ENCODE results near the gene SHISA3. TPM values are rescaled to one million over a fixed set of nuclear protein-coding genes. Genes with fewer than 3 reads are reported as not detected.

Gene SHISA3
- total RNA-seq, 2 experiments from 2014 or later: 0.14 to 0.27 TPM

GRCh38 chr4:42420140-42420539 is 22.9 kb downstream of the SHISA3 start:
- no peaks in the 10 kb centered on the region for H3K9me3 Mint-ChIP-seq
- no peak overlapping the region for H3K4me3 Mint-ChIP-seq
- CTCF ChIA-PET: no interaction called here
- H3K27me3 Mint-ChIP-seq: no peaks in the 10 kb centered on the region
- POLR2A ChIA-PET: no interaction called here
- H3K4me1 Mint-ChIP-seq (ENCODE audit: low read depth): no peaks in the 10 kb centered on the region
- H3K36me3 Mint-ChIP-seq: peaks cover 20% of the 10 kb centered on the region
- no peak overlapping the region for H3K27ac Mint-ChIP-seq
- DNase-seq: no peak
- intact Hi-C loops (cut with micrococcal nuclease): no loop called here

DNA sequence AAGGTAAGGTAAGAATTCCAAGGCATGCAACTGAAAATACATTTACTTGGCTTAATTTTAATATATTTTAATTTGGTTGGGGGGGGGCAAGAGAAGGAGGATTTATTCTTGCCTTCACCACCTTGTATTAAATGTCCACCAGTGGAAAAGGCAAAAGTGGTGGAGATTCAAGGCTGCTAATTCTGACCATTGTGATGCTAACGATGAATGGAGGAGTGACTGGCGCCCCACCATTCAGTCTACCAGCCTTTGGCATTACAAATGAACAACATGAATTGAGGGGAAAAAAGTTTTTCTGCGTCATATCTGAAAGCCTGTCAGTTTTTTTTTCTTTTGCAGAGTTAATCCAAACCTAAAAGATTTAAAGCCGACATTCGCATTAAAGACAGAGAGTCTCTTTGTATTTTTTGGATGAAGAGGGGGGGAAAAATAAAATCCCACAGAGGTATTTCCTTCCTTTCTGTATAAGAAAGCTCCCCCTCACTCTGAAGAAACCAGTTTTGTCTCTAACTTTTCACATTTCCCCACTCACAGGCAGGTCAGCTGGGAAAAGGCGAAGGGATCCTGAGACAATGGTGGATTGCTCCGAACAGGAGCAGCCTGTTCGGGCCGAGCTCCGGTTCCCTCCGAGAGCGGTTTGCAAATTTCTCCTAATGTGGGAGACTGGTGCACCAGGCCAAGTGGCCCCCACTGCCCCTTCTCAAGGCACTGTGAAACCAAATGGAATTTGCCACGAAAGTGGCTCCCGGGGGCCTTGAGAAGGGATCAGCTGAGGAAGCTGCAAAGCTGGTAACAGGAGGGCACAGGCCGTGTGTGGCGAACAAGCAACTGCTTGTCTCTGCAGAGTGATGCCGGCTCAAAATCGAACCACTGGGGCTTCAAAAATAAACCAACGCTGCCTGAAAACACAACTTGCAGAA is 28.1 kb downstream of the SHISA3 start:
- ChIA-PET CTCF (no interaction called here), POLR2A (no interaction called here)
- intact Hi-C loops (cut with micrococcal nuclease): no loop called here
- Mint-ChIP-seq H3K4me1 (ENCODE audit: low read depth) (no peaks in the 10 kb centered on the region), H3K4me3 (no peak overlapping the region), H3K27me3 (no peaks in the 10 kb centered on the region), H3K9me3 (no peaks in the 10 kb centered on the region), H3K36me3 (peaks cover 14% of the 10 kb centered on the region), H3K27ac (no peak overlapping the region)
- DNase-seq: no peak

GRCh38 chr4:42428036-42428435 is 30.7 kb downstream of the SHISA3 start:
- no peak overlapping the region for H3K27ac Mint-ChIP-seq
- CTCF ChIA-PET: no interaction called here
- no peaks in the 10 kb centered on the region for H3K27me3 Mint-ChIP-seq
- intact Hi-C loops (cut with micrococcal nuclease): no loop called here
- H3K4me1 Mint-ChIP-seq (ENCODE audit: low read depth): no peaks in the 10 kb centered on the region
- peaks cover 17% of the 10 kb centered on the region for H3K36me3 Mint-ChIP-seq
- DNase-seq: no peak
- POLR2A ChIA-PET: no interaction called here
- H3K4me3 Mint-ChIP-seq: no peak overlapping the region
- H3K9me3 Mint-ChIP-seq: no peaks in the 10 kb centered on the region

DNA sequence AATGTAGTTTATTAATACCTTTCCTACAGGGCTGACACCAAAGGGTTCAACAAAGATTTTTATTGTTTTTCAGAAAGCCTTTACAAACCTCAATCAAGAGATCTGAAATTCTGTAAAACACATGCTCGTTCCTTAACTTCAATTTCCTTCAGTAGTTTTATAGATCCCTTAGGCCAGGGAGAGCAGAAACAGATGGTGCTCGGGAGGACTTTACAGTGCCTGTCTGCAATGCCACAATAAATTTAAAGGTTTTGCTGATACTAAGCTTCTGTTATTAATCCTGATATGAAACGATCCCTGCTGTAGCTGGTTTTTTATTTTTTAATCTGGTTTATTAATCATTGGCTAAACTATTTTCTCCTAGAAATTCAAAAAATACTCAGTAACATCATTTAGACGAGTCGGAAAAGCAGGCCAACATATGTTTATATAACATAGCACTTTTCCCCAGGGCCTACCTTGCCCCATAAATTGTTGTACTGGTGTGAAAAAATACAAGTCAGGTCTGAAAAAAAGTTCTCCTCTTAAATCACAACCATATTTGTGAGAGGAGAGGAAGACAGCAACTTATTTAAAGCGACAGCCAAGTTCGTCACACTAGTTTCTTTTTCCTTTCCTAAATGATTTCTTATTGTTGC is 39.8 kb downstream of the SHISA3 start:
- DNase-seq: no peak

GRCh38 chr4:42440083-42440482 is 42.8 kb downstream of the SHISA3 start:
- Mint-ChIP-seq H3K36me3 (peaks cover 28% of the 10 kb centered on the region), H3K27me3 (no peaks in the 10 kb centered on the region), H3K4me1 (ENCODE audit: low read depth) (no peaks in the 10 kb centered on the region), H3K27ac (no peak overlapping the region), H3K9me3 (no peaks in the 10 kb centered on the region), H3K4me3 (no peak overlapping the region)
- no peak for DNase-seq
- intact Hi-C loops (cut with micrococcal nuclease): no loop called here
- CTCF ChIA-PET: interaction anchor here (0.6 kb wide), 1 partner anchor 69 kb away, joined by 3 read pairs; no protein-coding TSS in a partner anchor
- POLR2A ChIA-PET: no interaction called here

More for the DNA sequence above, 39.8 kb downstream of the SHISA3 start:
- H3K36me3 Mint-ChIP-seq: peaks cover 26% of the 10 kb centered on the region
- H3K9me3 Mint-ChIP-seq: no peaks in the 10 kb centered on the region
- H3K27ac Mint-ChIP-seq: no peak overlapping the region
- POLR2A ChIA-PET: no interaction called here
- intact Hi-C loops (cut with micrococcal nuclease): no loop called here
- no peaks in the 10 kb centered on the region for H3K4me1 Mint-ChIP-seq (ENCODE audit: low read depth)
- no peak overlapping the region for H3K4me3 Mint-ChIP-seq
- CTCF ChIA-PET: no interaction called here
- H3K27me3 Mint-ChIP-seq: no peaks in the 10 kb centered on the region

GRCh38 chr4:42442601-42443000 is 45.3 kb downstream of the SHISA3 start:
- ChIA-PET CTCF (no interaction called here), POLR2A (no interaction called here)
- Mint-ChIP-seq H3K27me3 (no peaks in the 10 kb centered on the region), H3K36me3 (peaks cover 26% of the 10 kb centered on the region), H3K9me3 (no peaks in the 10 kb centered on the region), H3K4me1 (ENCODE audit: low read depth) (no peaks in the 10 kb centered on the region), H3K27ac (no peak overlapping the region), H3K4me3 (no peak overlapping the region)
- DNase-seq: no peak
- intact Hi-C loops (cut with micrococcal nuclease): no loop called here

DNA sequence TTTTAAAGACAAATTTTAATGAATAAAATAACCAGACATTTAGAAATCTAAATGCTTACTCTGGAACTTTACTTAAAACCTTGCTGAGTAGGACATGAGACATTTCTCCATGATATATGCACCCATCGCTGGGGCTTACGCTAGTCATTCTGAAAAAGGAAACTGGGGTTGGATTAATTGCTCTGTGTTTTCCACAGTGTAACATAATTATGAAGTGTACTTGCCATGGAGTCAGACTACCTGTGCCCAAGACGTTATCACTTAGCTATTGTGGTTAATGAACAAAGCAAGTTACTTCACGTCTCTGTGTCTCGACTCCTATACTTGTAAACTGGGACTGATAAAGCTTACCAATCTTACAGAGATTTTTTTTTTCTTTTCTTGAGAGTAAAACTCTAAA is 47.8 kb downstream of the SHISA3 start:
- intact Hi-C loops (cut with micrococcal nuclease): no loop called here
- H3K4me3 Mint-ChIP-seq: no peak overlapping the region
- no peak overlapping the region for H3K27ac Mint-ChIP-seq
- H3K27me3 Mint-ChIP-seq: no peaks in the 10 kb centered on the region
- peaks cover 26% of the 10 kb centered on the region for H3K36me3 Mint-ChIP-seq
- H3K9me3 Mint-ChIP-seq: no peaks in the 10 kb centered on the region
- no peak for DNase-seq
- ChIA-PET CTCF (no interaction called here), POLR2A (no interaction called here)
- H3K4me1 Mint-ChIP-seq (ENCODE audit: low read depth): no peaks in the 10 kb centered on the region

DNA sequence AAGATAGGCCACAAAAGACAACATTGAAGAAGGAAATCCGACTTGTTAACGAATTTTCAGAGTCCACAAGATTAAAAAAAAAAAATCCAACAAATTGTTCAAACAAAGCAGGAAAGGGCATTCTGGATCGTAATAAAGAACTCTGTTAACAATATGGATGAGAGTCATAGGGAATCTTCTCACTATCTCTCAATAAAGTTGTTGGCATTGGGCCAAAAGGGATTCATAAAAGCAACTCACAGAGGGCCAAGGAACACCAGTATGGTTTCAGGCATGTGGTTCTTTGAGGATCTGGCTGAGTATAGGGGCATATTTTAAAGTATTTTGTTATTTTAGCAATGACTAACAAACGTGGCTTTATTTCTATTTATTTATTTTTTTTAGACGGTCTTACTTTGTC is 49.5 kb downstream of the SHISA3 start:
- H3K27me3 Mint-ChIP-seq: no peaks in the 10 kb centered on the region
- no peak overlapping the region for H3K4me3 Mint-ChIP-seq
- no peak for DNase-seq
- POLR2A ChIA-PET: interaction anchor here (0.7 kb wide), 1 partner anchor 56 kb away, joined by 3 read pairs; no protein-coding TSS in a partner anchor
- H3K27ac Mint-ChIP-seq: no peak overlapping the region
- H3K9me3 Mint-ChIP-seq: no peaks in the 10 kb centered on the region
- CTCF ChIA-PET: no interaction called here
- intact Hi-C loops (cut with micrococcal nuclease): no loop called here
- H3K36me3 Mint-ChIP-seq: peaks cover 40% of the 10 kb centered on the region
- H3K4me1 Mint-ChIP-seq (ENCODE audit: low read depth): no peaks in the 10 kb centered on the region

Other genes with a start within 250 kb of the SHISA3 start
- gene BEND4, start 244.8 kb upstream of the SHISA3 start, total RNA-seq: under 1 TPM; 0.19 to 0.21 TPM